ENCODE results near the gene OR1B1. TPM values are rescaled to one million over a fixed set of nuclear protein-coding genes. Genes with fewer than 3 reads are reported as not detected.

Gene OR1B1
- total and polyA plus RNA-seq, 2 donors (not counting 3 experiments of a cell fraction or from before 2014, with no cell fraction given) = 0.25 TPM; not detected in 1

DNA sequence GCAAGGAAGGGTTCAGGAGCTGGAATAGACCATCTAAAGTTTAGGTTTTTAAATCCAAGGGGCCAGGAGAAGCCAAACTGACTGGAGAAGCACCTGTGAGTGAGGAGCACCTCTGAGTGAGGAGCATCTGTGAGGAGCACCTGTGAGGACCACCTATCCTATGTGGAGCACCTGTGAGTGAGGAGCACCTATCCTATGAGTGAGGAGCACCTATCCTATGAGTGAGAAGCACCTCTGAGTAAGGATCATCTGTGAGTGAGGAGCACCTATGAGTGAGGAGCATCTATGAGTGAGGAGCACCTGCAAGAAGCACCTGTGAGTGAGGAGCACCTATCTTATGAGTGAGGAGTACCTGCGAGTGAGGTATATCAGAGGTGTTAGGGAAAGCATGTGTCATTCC is 50.8 kb downstream of the OR1B1 start:
- H3K36me3 ChIP-seq (ENCODE audit: control insufficient read depth in 2 of 2, extremely low read depth in 1 of 2, insufficient read depth in 2 of 2, low read length in 2 of 2) = no peaks in the 10 kb centered on the region
- H4K20me1 ChIP-seq (replicated peaks; ENCODE audit: control insufficient read depth, extremely low read depth, insufficient read depth, low read length) = no peaks in the 10 kb centered on the region
- H3K9me1 ChIP-seq (replicated peaks; ENCODE audit: control insufficient read depth, extremely low read depth, insufficient read depth, low read length) = no peaks in the 10 kb centered on the region
- H3K4me2 ChIP-seq (ENCODE audit: insufficient read depth, low read length) = no peak overlapping the region
- BruUV-seq (replicated peaks) = no TSS peak
- dilution Hi-C loops (cut with MboI; ENCODE audit: extremely low pct_ligation_motif_present, low sequenced_read_pairs) (no loop called here), intact Hi-C loops (cut with micrococcal nuclease) (no loop called here)
- FAIRE-seq (no peak), DNase-seq (ENCODE audit: low read depth, low spot score) (no peak)
- H3K27me3 ChIP-seq (ENCODE audit: control insufficient read depth in 2 of 2, insufficient read depth in 2 of 2, low read length in 2 of 2) = peaks cover 0 to 2% of the 10 kb centered on the region in 2 experiments
- ChIA-PET CTCF (no interaction called here), POLR2A (no interaction called here)
- no peak overlapping the region for H3K27ac ChIP-seq (ENCODE audit: insufficient read depth, low read depth, low read length)
- no peaks in the 10 kb centered on the region for H3K79me2 ChIP-seq (ENCODE audit: control insufficient read depth, insufficient read depth, low read length)
- H3K9me3 ChIP-seq (replicated peaks; ENCODE audit: control insufficient read depth, insufficient read depth, low read length) = no peaks in the 10 kb centered on the region
- no peak overlapping the region for H2AFZ ChIP-seq (ENCODE audit: low read depth, low read length)
- no peak overlapping the region for H3K9ac ChIP-seq (replicated peaks; ENCODE audit: extremely low read depth, insufficient read depth, low read length)
- TF ChIP-seq GATA2 (IDR thresholded peaks at IDR 0.05; ENCODE audit: insufficient read depth, insufficient read length, low read depth, low read length) = no peak
- TF ChIP-seq EZH2 (IDR thresholded peaks at IDR 0.05; ENCODE audit: borderline replicate concordance, low read depth, low read length, severe bottlenecking) = no peak
- no peak for TF ChIP-seq POLR2A (IDR thresholded peaks at IDR 0.05; ENCODE audit: low read depth, low read length)
- TF ChIP-seq, protein P1, sequence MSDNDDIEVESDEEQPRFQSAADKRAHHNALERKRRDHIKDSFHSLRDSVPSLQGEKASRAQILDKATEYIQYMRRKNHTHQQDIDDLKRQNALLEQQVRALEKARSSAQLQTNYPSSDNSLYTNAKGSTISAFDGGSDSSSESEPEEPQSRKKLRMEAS (IDR thresholded peaks at IDR 0.05; ENCODE audit: insufficient read depth, insufficient read length) = no peak
- TF ChIP-seq FOS (IDR thresholded peaks at IDR 0.05; ENCODE audit: borderline replicate concordance, insufficient read depth, low read length) = no peak
- H3K4me3 ChIP-seq (replicated peaks in 1 of 3; ENCODE audit: insufficient read depth in 1 of 3, low read depth in 1 of 3, low read length in 3 of 3) = no peak overlapping the region
- no peaks in the 10 kb centered on the region for H3K4me1 ChIP-seq (ENCODE audit: control insufficient read depth, extremely low read depth, insufficient read depth, low read length)

DNA sequence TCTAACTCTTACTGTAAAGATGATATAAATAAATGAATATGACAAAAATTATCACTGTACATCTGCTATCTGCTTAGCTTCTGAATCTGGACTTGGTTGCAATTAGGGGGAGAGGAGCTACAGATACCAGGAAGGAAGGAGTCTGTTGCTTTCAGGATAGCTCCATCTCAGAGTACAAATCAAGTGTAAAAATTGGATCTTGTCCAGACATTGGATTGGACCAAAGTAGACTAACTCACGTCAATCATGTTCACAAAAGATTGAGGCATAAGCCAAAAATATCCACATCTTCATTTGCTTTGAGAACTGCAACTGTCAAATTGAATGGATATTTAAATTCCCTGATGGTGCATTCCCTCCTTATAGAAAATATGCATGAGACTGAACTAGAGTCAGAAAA is 51.7 kb downstream of the OR1B1 start:
- POLR2A ChIA-PET = no interaction called here
- no peaks in the 10 kb centered on the region for H3K4me1 ChIP-seq (ENCODE audit: control insufficient read depth, extremely low read depth, insufficient read depth, low read length)
- no TSS peak for BruUV-seq (replicated peaks)
- H3K9me1 ChIP-seq (replicated peaks; ENCODE audit: control insufficient read depth, extremely low read depth, insufficient read depth, low read length) = no peaks in the 10 kb centered on the region
- H3K4me2 ChIP-seq (ENCODE audit: insufficient read depth, low read length) = no peak overlapping the region
- TF ChIP-seq EZH2 (IDR thresholded peaks at IDR 0.05; ENCODE audit: borderline replicate concordance, low read depth, low read length, severe bottlenecking) (no peak), POLR2A (IDR thresholded peaks at IDR 0.05; ENCODE audit: low read depth, low read length) (no peak), FOS (IDR thresholded peaks at IDR 0.05; ENCODE audit: borderline replicate concordance, insufficient read depth, low read length) (no peak), MYC (IDR thresholded peaks at IDR 0.05; ENCODE audit: low read depth, low read length) (no peak), JUN (IDR thresholded peaks at IDR 0.05; ENCODE audit: borderline replicate concordance, insufficient read depth, insufficient read length, low read depth) (no peak), POLR2AphosphoS5 (IDR thresholded peaks at IDR 0.05; ENCODE audit: insufficient read depth, low read depth, low read length) (no peak), GATA2 (IDR thresholded peaks at IDR 0.05; ENCODE audit: insufficient read depth, insufficient read length, low read depth, low read length) (no peak)
- TF ChIP-seq, protein P2, sequence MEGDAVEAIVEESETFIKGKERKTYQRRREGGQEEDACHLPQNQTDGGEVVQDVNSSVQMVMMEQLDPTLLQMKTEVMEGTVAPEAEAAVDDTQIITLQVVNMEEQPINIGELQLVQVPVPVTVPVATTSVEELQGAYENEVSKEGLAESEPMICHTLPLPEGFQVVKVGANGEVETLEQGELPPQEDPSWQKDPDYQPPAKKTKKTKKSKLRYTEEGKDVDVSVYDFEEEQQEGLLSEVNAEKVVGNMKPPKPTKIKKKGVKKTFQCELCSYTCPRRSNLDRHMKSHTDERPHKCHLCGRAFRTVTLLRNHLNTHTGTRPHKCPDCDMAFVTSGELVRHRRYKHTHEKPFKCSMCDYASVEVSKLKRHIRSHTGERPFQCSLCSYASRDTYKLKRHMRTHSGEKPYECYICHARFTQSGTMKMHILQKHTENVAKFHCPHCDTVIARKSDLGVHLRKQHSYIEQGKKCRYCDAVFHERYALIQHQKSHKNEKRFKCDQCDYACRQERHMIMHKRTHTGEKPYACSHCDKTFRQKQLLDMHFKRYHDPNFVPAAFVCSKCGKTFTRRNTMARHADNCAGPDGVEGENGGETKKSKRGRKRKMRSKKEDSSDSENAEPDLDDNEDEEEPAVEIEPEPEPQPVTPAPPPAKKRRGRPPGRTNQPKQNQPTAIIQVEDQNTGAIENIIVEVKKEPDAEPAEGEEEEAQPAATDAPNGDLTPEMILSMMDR (IDR thresholded peaks at IDR 0.05; ENCODE audit: extremely low read depth in 1 of 2, insufficient read depth in 1 of 2, low read depth in 1 of 2, low read length in 2 of 2) = no peak
- TF ChIP-seq, protein P1 (IDR thresholded peaks at IDR 0.05; ENCODE audit: insufficient read depth, insufficient read length) = no peak
- no peaks in the 10 kb centered on the region for H3K9me3 ChIP-seq (replicated peaks; ENCODE audit: control insufficient read depth, insufficient read depth, low read length)
- no peak overlapping the region for H3K4me3 ChIP-seq (replicated peaks in 1 of 3; ENCODE audit: insufficient read depth in 1 of 3, low read depth in 1 of 3, low read length in 3 of 3)
- FAIRE-seq (no peak), DNase-seq (ENCODE audit: low read depth, low spot score) (no peak)
- no peak overlapping the region for H3K27ac ChIP-seq (ENCODE audit: insufficient read depth, low read depth, low read length)
- dilution Hi-C loops (cut with MboI; ENCODE audit: extremely low pct_ligation_motif_present, low sequenced_read_pairs) (no loop called here), intact Hi-C loops (cut with micrococcal nuclease) (no loop called here)
- no peaks in the 10 kb centered on the region for H3K27me3 ChIP-seq (ENCODE audit: control insufficient read depth in 2 of 2, insufficient read depth in 2 of 2, low read length in 2 of 2)
- H3K9ac ChIP-seq (replicated peaks; ENCODE audit: extremely low read depth, insufficient read depth, low read length) = no peak overlapping the region
- no peak overlapping the region for H2AFZ ChIP-seq (ENCODE audit: low read depth, low read length)
- H3K36me3 ChIP-seq (ENCODE audit: control insufficient read depth in 2 of 2, extremely low read depth in 1 of 2, insufficient read depth in 2 of 2, low read length in 2 of 2) = no peaks in the 10 kb centered on the region
- no peaks in the 10 kb centered on the region for H4K20me1 ChIP-seq (replicated peaks; ENCODE audit: control insufficient read depth, extremely low read depth, insufficient read depth, low read length)
- CTCF ChIA-PET = no interaction called here
- H3K79me2 ChIP-seq (ENCODE audit: control insufficient read depth, insufficient read depth, low read length) = no peaks in the 10 kb centered on the region
